ENCODE measurements around the gene EVI5.

GRCh38 chr1:92583821-92584760 lies 200.8 kb downstream of the EVI5 start:
- TF ChIP-seq, protein P1, sequence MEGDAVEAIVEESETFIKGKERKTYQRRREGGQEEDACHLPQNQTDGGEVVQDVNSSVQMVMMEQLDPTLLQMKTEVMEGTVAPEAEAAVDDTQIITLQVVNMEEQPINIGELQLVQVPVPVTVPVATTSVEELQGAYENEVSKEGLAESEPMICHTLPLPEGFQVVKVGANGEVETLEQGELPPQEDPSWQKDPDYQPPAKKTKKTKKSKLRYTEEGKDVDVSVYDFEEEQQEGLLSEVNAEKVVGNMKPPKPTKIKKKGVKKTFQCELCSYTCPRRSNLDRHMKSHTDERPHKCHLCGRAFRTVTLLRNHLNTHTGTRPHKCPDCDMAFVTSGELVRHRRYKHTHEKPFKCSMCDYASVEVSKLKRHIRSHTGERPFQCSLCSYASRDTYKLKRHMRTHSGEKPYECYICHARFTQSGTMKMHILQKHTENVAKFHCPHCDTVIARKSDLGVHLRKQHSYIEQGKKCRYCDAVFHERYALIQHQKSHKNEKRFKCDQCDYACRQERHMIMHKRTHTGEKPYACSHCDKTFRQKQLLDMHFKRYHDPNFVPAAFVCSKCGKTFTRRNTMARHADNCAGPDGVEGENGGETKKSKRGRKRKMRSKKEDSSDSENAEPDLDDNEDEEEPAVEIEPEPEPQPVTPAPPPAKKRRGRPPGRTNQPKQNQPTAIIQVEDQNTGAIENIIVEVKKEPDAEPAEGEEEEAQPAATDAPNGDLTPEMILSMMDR (IDR thresholded peaks at IDR 0.05) = no peak
- no peak for TF ChIP-seq EZH2 (IDR thresholded peaks at IDR 0.05; ENCODE audit: borderline replicate concordance, insufficient read depth, low read depth, low read length, poor library complexity, severe bottlenecking)

All from B cell (primary cell).